GM19239 (cell line): ENCODE measurements around the gene THSD7B.
"Not testable (repeated sequence)": the region's sequence is repeated elsewhere in the genome, so short reads cannot be mapped to it uniquely, and the experiment has no call there.

ENCODE experiments used
- DNase-seq: peaks from one replicate; pipeline ENCODE4 v3.0.0; 2011; ENCODE audit warnings: low spot score; ENCODE audit not compliant: insufficient read length
- FAIRE-seq: peaks from 2 replicates; lab custom pipeline; 2011; peaks lifted over from hg19 to GRCh38; lab: Jason Lieb, UNC

The THSD7B gene

GRCh38 chr2:137493261-137493660 lies 727.9 kb downstream of the THSD7B start:
- DNase-seq: no peak
- no peak for FAIRE-seq

GRCh38 chr2:137500599-137500998 lies 735.3 kb downstream of the THSD7B start:
- FAIRE-seq: no peak
- no peak for DNase-seq

GRCh38 chr2:137507237-137507636 lies 741.9 kb downstream of the THSD7B start:
- FAIRE-seq (no peak), DNase-seq (no peak)

- FAIRE-seq: no peak
Measured at GRCh38 chr2:137508739-137509384, 743.5 kb downstream of the THSD7B start.

GRCh38 chr2:137511526-137511925 lies 746.2 kb downstream of the THSD7B start:
- no peak for FAIRE-seq

More at GRCh38 chr2:137508739-137509384, 743.5 kb downstream of the THSD7B start:
- no peak for DNase-seq

GRCh38 chr2:137521653-137522619 lies 756.6 kb downstream of the THSD7B start:
- FAIRE-seq (no peak), DNase-seq (no peak)

More at GRCh38 chr2:137511526-137511925, 746.2 kb downstream of the THSD7B start:
- no peak for DNase-seq

- DNase-seq (no peak), FAIRE-seq (no peak)
Measured at GRCh38 chr2:137522620-137523011, 757.3 kb downstream of the THSD7B start.

GRCh38 chr2:137523931-137524330 lies 758.6 kb downstream of the THSD7B start:
- no peak for DNase-seq
- FAIRE-seq: no peak

GRCh38 chr2:137525132-137525531 lies 759.8 kb downstream of the THSD7B start:
- no peak for DNase-seq
- no peak for FAIRE-seq

GRCh38 chr2:137525641-137526190 lies 760.4 kb downstream of the THSD7B start:
- FAIRE-seq: no peak
- no peak for DNase-seq

GRCh38 chr2:137535897-137536296 lies 770.6 kb downstream of the THSD7B start:
- no peak for FAIRE-seq

GRCh38 chr2:137539336-137539735 lies 774.0 kb downstream of the THSD7B start:
- FAIRE-seq (no peak), DNase-seq (no peak)

More at GRCh38 chr2:137535897-137536296, 770.6 kb downstream of the THSD7B start:
- no peak for DNase-seq

- DNase-seq (no peak), FAIRE-seq (no peak)
Measured at GRCh38 chr2:137547842-137548241, 782.5 kb downstream of the THSD7B start.

- FAIRE-seq: no peak
- no peak for DNase-seq
Measured at GRCh38 chr2:137566387-137566786, 801.0 kb downstream of the THSD7B start.

GRCh38 chr2:137570484-137570883 lies 805.1 kb downstream of the THSD7B start:
- no peak for DNase-seq
- no peak for FAIRE-seq

- FAIRE-seq, DNase-seq: not testable (repeated sequence)
Measured at GRCh38 chr2:137587834-137588233, 822.5 kb downstream of the THSD7B start.

- DNase-seq: not testable (repeated sequence)
Measured at GRCh38 chr2:137588578-137588977, 823.2 kb downstream of the THSD7B start.

GRCh38 chr2:137590102-137590501 lies 824.8 kb downstream of the THSD7B start:
- FAIRE-seq (no peak), DNase-seq (no peak)

More at GRCh38 chr2:137588578-137588977, 823.2 kb downstream of the THSD7B start:
- FAIRE-seq: not testable (repeated sequence)

GRCh38 chr2:137607722-137608318 lies 842.5 kb downstream of the THSD7B start:
- no peak for DNase-seq

GRCh38 chr2:137638932-137639331 lies 873.6 kb downstream of the THSD7B start:
- DNase-seq (no peak), FAIRE-seq (no peak)

More at GRCh38 chr2:137607722-137608318, 842.5 kb downstream of the THSD7B start:
- FAIRE-seq: no peak
